ENCODE measurements around the gene DNAAF1.

Gene DNAAF1

DNA sequence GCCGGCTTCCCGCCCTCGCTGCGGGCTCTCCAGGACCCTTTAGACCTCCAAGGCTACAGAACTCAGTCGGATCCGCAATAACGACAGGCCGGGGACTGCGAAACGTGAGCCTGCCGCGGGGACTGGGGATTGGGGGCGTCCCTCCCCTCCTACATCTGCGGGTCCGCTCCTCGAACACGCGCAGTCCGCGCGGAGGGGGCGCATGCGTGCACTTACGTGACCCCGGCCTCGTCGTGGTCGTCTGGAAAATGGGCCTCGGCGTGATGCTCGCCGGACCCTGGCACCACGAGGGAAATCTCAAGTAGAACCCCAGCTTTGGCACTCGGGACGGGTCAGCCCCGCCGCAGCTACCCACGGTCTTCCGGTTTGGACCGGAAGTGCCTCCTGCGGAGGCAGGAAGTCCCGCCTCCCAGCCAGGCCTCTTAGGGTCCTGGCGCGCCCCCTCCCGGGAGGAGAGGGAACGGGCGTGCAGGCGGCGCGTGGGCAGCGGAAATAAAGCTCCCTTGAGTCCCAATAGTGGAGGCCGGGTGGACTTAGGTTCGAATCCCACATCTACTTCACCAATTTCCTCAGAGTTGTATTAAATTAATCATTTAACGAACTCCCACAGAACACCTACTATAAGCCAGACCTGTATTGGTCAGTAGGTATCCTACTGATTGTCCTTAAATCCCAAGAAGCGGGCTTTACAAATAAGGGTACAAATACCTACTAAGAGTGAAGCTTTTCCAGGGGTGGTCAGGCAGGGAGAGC is 41.8 kb downstream of the DNAAF1 start, which contains the start of gene TAF1C:
Gene TAF1C, minus strand, starts transcription at position 373 of the 753 bp plus-strand sequence. CDS start 2,069 bp downstream, outside the sequence.
- Histone ChIP-seq H4K91ac (ENCODE audit: low read length) (peak within 1 kb of the TSS; percentile 83), H2BK5ac (ENCODE audit: low read depth, low read length, poor library complexity, severe bottlenecking) (peak within 1 kb of the TSS; percentile 79), H3K9me3 (ENCODE audit: control insufficient read depth, low read length) (no peaks in the 10 kb centered on the region), H3K4me2 (ENCODE audit: low read length, poor library complexity, severe bottlenecking) (peak within 1 kb of the TSS; percentile 89), H2BK15ac (ENCODE audit: low read depth, poor library complexity, severe bottlenecking) (peak within 1 kb of the TSS; percentile 80), H2BK120ac (ENCODE audit: low read depth, low read length) (no peak within 1 kb of the TSS), H3K18ac (ENCODE audit: low read depth in 1 of 2, low read length in 2 of 2) (peak within 1 kb of the TSS; percentile 98 to 99), H3K9ac (ENCODE audit: low read length) (peak within 1 kb of the TSS; percentile 95), H3K27ac (ENCODE audit: low read length, poor library complexity, severe bottlenecking) (no peak within 1 kb of the TSS), H2BK12ac (ENCODE audit: low read length in 2 of 2) (peak within 1 kb of the TSS; percentile 35 to 49), H3K4me1 (ENCODE audit: control insufficient read depth, insufficient read depth, low read depth, low read length) (peaks cover 7% of the 10 kb centered on the region), H3K4ac (ENCODE audit: low read depth in 1 of 2, low read length in 2 of 2) (peak within 1 kb of the TSS; percentile 94 to 95), H3K79me1 (replicated peaks; ENCODE audit: low read length, poor library complexity, severe bottlenecking) (peaks cover 37% of the 10 kb centered on the region), H3K14ac (ENCODE audit: low read length in 2 of 2) (peak within 1 kb of the TSS in 1 of 2 experiments; percentile 99), H2AK5ac (ENCODE audit: low read length, severe bottlenecking) (no peak within 1 kb of the TSS), H3K23ac (ENCODE audit: low read length in 2 of 2) (peak within 1 kb of the TSS in 1 of 2 experiments; percentile 95), H3K27me3 (ENCODE audit: control insufficient read depth in 1 of 2, insufficient read depth in 1 of 2, low read length in 2 of 2) (no peaks in the 10 kb centered on the region), H3K36me3 (ENCODE audit: control insufficient read depth in 1 of 2, insufficient read depth in 2 of 2, low read depth in 1 of 2, low read length in 2 of 2) (peaks cover 30 to 37% of the 10 kb centered on the region in 2 experiments), H2AFZ (ENCODE audit: low read depth, low read length) (peak within 1 kb of the TSS; percentile 97), H3K4me3 (ENCODE audit: insufficient read depth in 1 of 2, low read depth in 1 of 2, low read length in 2 of 2) (peak within 1 kb of the TSS; percentile 98 to 99), H4K8ac (ENCODE audit: low read length) (peak within 1 kb of the TSS; percentile 93)
- 3% methylated on average over 55 of the region's 55 CpGs for whole genome bisulfite sequencing
- DNase-seq = peak; percentile 93

DNA sequence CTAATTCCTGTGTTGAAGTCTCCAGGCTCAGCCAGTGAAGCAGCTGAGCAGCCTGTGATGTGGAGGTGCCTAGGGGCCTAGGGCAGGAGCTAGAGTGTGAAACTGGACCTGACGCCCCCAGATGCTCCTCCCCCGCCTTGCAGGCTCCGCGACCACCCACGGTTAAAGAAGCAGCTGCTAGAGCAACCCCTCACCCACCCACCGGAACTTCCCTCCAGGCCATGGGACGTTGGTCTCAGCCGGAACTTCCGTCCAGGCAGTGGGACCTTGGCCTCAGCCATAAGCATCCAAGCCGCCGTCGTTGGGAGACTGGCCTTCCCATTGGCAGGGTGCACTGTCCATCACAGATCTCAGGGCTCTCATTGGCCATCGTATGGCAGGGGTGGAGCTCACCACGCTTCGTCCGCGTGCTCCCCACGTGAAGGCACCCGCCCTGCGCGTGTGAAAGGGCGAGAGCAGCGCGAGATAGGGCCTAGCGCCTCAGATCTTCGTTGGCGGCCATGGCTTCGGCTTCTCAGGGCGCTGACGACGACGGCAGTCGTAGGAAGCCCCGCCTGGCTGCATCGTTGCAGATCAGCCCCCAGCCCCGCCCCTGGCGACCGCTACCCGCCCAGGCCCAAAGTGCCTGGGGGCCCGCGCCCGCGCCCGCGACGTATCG is 45.8 kb downstream of the DNAAF1 start, which contains the start of gene ADAD2:
Gene ADAD2, plus strand, starts transcription at position 427 of the 658 bp plus-strand sequence. Its CDS starts 74 bp downstream, at position 501.
- Histone ChIP-seq H3K18ac (ENCODE audit: low read depth in 1 of 2, low read length in 2 of 2) (peak within 1 kb of the TSS in 1 of 2 experiments; percentile 14), H3K79me1 (replicated peaks; ENCODE audit: low read length, poor library complexity, severe bottlenecking) (peaks cover 6% of the 10 kb centered on the region), H3K23ac (ENCODE audit: low read length in 2 of 2) (no peak within 1 kb of the TSS), H4K8ac (ENCODE audit: low read length) (no peak within 1 kb of the TSS), H3K9me3 (ENCODE audit: control insufficient read depth, low read length) (no peaks in the 10 kb centered on the region), H2AK5ac (ENCODE audit: low read length, severe bottlenecking) (no peak within 1 kb of the TSS), H2BK12ac (ENCODE audit: low read length in 2 of 2) (no peak within 1 kb of the TSS), H2BK15ac (ENCODE audit: low read depth, poor library complexity, severe bottlenecking) (no peak within 1 kb of the TSS), H3K4me1 (ENCODE audit: control insufficient read depth, insufficient read depth, low read depth, low read length) (peaks cover 8% of the 10 kb centered on the region), H2AFZ (ENCODE audit: low read depth, low read length) (no peak within 1 kb of the TSS), H3K4me2 (ENCODE audit: low read length, poor library complexity, severe bottlenecking) (no peak within 1 kb of the TSS), H3K4me3 (ENCODE audit: insufficient read depth in 1 of 2, low read depth in 1 of 2, low read length in 2 of 2) (peak within 1 kb of the TSS in 1 of 2 experiments; percentile 32), H3K27me3 (ENCODE audit: control insufficient read depth in 1 of 2, insufficient read depth in 1 of 2, low read length in 2 of 2) (peaks cover 17 to 28% of the 10 kb centered on the region in 2 experiments), H2BK120ac (ENCODE audit: low read depth, low read length) (no peak within 1 kb of the TSS), H3K27ac (ENCODE audit: low read length, poor library complexity, severe bottlenecking) (no peak within 1 kb of the TSS), H3K14ac (ENCODE audit: low read length in 2 of 2) (peak within 1 kb of the TSS in 1 of 2 experiments; percentile 37), H3K36me3 (ENCODE audit: control insufficient read depth in 1 of 2, insufficient read depth in 2 of 2, low read depth in 1 of 2, low read length in 2 of 2) (peaks cover 0 to 2% of the 10 kb centered on the region in 2 experiments), H2BK5ac (ENCODE audit: low read depth, low read length, poor library complexity, severe bottlenecking) (no peak within 1 kb of the TSS), H4K91ac (ENCODE audit: low read length) (no peak within 1 kb of the TSS), H3K9ac (ENCODE audit: low read length) (no peak within 1 kb of the TSS), H3K4ac (ENCODE audit: low read depth in 1 of 2, low read length in 2 of 2) (no peak within 1 kb of the TSS)
- WGBS = 89% methylated on average over 47 of the region's 47 CpGs
- peak; percentile 33 for DNase-seq

DNA sequence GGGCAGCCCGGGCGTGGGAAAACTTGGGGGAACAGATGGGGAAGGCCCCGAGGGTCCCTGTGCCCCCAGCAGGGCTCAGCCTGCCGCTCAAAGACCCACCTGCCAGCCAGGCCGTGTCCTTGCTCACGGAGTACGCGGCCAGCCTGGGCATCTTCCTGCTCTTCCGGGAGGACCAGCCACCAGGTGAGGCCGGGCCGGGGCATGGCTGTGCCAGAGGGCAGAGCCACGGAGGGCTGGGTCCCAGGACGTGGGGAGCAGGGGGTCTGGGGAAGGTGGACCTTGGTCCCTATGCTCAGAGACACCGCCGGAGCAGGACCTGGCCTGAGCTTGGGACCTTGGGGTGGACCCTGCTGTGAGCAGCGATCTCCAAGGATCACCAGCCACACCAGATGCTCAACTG is 46.4 kb downstream of the DNAAF1 start:
- Histone ChIP-seq H3K27ac (ENCODE audit: low read length, poor library complexity, severe bottlenecking) (no peak overlapping the region), H3K4me3 (ENCODE audit: insufficient read depth in 1 of 2, low read depth in 1 of 2, low read length in 2 of 2) (no peak overlapping the region), H3K27me3 (ENCODE audit: control insufficient read depth in 1 of 2, insufficient read depth in 1 of 2, low read length in 2 of 2) (peaks cover 17 to 34% of the 10 kb centered on the region in 2 experiments), H3K4me1 (ENCODE audit: control insufficient read depth, insufficient read depth, low read depth, low read length) (peaks cover 3% of the 10 kb centered on the region), H2BK5ac (ENCODE audit: low read depth, low read length, poor library complexity, severe bottlenecking) (no peak overlapping the region), H3K23ac (ENCODE audit: low read length in 2 of 2) (no peak overlapping the region), H3K9ac (ENCODE audit: low read length) (no peak overlapping the region), H2BK120ac (ENCODE audit: low read depth, low read length) (no peak overlapping the region), H3K18ac (ENCODE audit: low read depth in 1 of 2, low read length in 2 of 2) (no peak overlapping the region), H3K36me3 (ENCODE audit: control insufficient read depth in 1 of 2, insufficient read depth in 2 of 2, low read depth in 1 of 2, low read length in 2 of 2) (peaks cover 0 to 2% of the 10 kb centered on the region in 2 experiments), H4K91ac (ENCODE audit: low read length) (no peak overlapping the region), H3K4ac (ENCODE audit: low read depth in 1 of 2, low read length in 2 of 2) (no peak overlapping the region), H2AK5ac (ENCODE audit: low read length, severe bottlenecking) (no peak overlapping the region), H2BK12ac (ENCODE audit: low read length in 2 of 2) (no peak overlapping the region), H3K14ac (ENCODE audit: low read length in 2 of 2) (no peak overlapping the region), H2AFZ (ENCODE audit: low read depth, low read length) (no peak overlapping the region), H3K9me3 (ENCODE audit: control insufficient read depth, low read length) (no peaks in the 10 kb centered on the region), H2BK15ac (ENCODE audit: low read depth, poor library complexity, severe bottlenecking) (no peak overlapping the region), H3K4me2 (ENCODE audit: low read length, poor library complexity, severe bottlenecking) (no peak overlapping the region), H3K79me1 (replicated peaks; ENCODE audit: low read length, poor library complexity, severe bottlenecking) (peaks cover 3% of the 10 kb centered on the region), H4K8ac (ENCODE audit: low read length) (no peak overlapping the region)
- DNase-seq = no peak
- WGBS = 90% methylated on average over 16 of the region's 16 CpGs

DNA sequence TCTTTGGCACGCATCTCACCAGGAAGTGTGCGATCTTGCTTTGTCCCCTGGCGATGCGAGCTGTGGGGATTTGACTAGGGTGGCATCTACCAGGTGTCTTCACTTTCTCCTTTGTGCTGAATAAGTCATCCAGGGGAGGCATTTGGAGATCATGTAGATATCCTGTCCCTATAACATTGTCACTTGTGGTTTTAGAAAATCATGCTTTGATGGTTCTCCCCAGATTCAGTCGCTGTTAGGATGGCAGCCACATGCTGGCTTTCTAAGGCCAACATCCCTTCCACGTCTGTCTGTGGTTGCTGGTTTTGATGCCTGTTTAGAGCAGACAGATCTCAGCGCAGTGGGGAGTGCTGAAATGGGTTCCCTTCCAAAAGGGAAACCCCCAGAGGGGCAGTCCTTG is 48.4 kb downstream of the DNAAF1 start:
- Histone ChIP-seq H3K4me3 (ENCODE audit: insufficient read depth in 1 of 2, low read depth in 1 of 2, low read length in 2 of 2) (no peak overlapping the region), H3K4me1 (ENCODE audit: control insufficient read depth, insufficient read depth, low read depth, low read length) (peaks cover 4% of the 10 kb centered on the region), H3K9me3 (ENCODE audit: control insufficient read depth, low read length) (no peaks in the 10 kb centered on the region), H2AFZ (ENCODE audit: low read depth, low read length) (no peak overlapping the region), H2BK120ac (ENCODE audit: low read depth, low read length) (no peak overlapping the region), H3K36me3 (ENCODE audit: control insufficient read depth in 1 of 2, insufficient read depth in 2 of 2, low read depth in 1 of 2, low read length in 2 of 2) (peaks cover 0 to 2% of the 10 kb centered on the region in 2 experiments), H2BK12ac (ENCODE audit: low read length in 2 of 2) (no peak overlapping the region), H3K4ac (ENCODE audit: low read depth in 1 of 2, low read length in 2 of 2) (no peak overlapping the region), H3K18ac (ENCODE audit: low read depth in 1 of 2, low read length in 2 of 2) (no peak overlapping the region), H4K91ac (ENCODE audit: low read length) (no peak overlapping the region), H2BK5ac (ENCODE audit: low read depth, low read length, poor library complexity, severe bottlenecking) (no peak overlapping the region), H3K27ac (ENCODE audit: low read length, poor library complexity, severe bottlenecking) (no peak overlapping the region), H4K8ac (ENCODE audit: low read length) (no peak overlapping the region), H2BK15ac (ENCODE audit: low read depth, poor library complexity, severe bottlenecking) (no peak overlapping the region), H3K4me2 (ENCODE audit: low read length, poor library complexity, severe bottlenecking) (no peak overlapping the region), H3K14ac (ENCODE audit: low read length in 2 of 2) (no peak overlapping the region), H2AK5ac (ENCODE audit: low read length, severe bottlenecking) (no peak overlapping the region), H3K27me3 (ENCODE audit: control insufficient read depth in 1 of 2, insufficient read depth in 1 of 2, low read length in 2 of 2) (peaks cover 20 to 47% of the 10 kb centered on the region in 2 experiments), H3K79me1 (replicated peaks; ENCODE audit: low read length, poor library complexity, severe bottlenecking) (no peaks in the 10 kb centered on the region), H3K9ac (ENCODE audit: low read length) (no peak overlapping the region), H3K23ac (ENCODE audit: low read length in 2 of 2) (no peak overlapping the region)
- WGBS = 85% methylated on average over 7 of the region's 7 CpGs
- DNase-seq = no peak

All from mesenchymal stem cell (in vitro differentiated cells and primary cell).